AG04450 (cell line): ENCODE results near the gene FCAR. TPM values are rescaled to one million over a fixed set of nuclear protein-coding genes. Genes with fewer than 3 reads are reported as not detected.
"Not testable (repeated sequence)": the region's sequence is repeated elsewhere in the genome, so short reads cannot be mapped to it uniquely, and the experiment has no call there.

Experiments used
- CTCF ChIA-PET: fragments of 300-600, 350-600 bp; formaldehyde crosslinking; extraction: SDS; loops from one replicate; lab custom pipeline; 2022; ENCODE audit warnings: antibody characterized with exemption, inconsistent platforms; lab: Charles Lee
- POLR2A ChIA-PET: fragments of 350-600 bp; formaldehyde crosslinking; extraction: SDS; loops from one replicate; lab custom pipeline; 2021; ENCODE audit warnings: antibody characterized with exemption, inconsistent platforms; lab: Yijun Ruan, JAX
- DNase-seq: peaks from one replicate; pipeline ENCODE4 v3.0.0-alpha.2; 2011; ENCODE audit warnings: low read depth, low spot score
- H3K27ac ChIP-seq: one replicate; pipeline ENCODE4 v1.5.1; 2012; ENCODE audit warnings: low read depth, low read length, control low read depth
- H3K27me3 ChIP-seq: one replicate; pipeline ENCODE4 v1.6.0; 2012; ENCODE audit warnings: low read length; ENCODE audit not compliant: control insufficient read depth, insufficient read depth
- H3K4me3 ChIP-seq: 2 replicates; pipeline ENCODE4 v1.5.1; 2011; ENCODE audit warnings: mild to moderate bottlenecking, low read depth, low read length, control low read depth
- H3K9me3 ChIP-seq: 2 replicates; pipeline ENCODE4 v1.5.1; 2012; ENCODE audit warnings: low read length; ENCODE audit not compliant: control insufficient read depth, insufficient read depth
- polyA plus RNA-seq: library from polyadenylated mRNA; depleted of rRNA; stranded (reverse); fragments of >200 nt; gene quantifications from 2 replicates; pipeline ENCODE4 v1.2.3, GENCODE V29; 2011
- TF ChIP-seq, protein P1 (sequence below): IDR thresholded peaks from 2 replicates; pipeline ENCODE4 v1.5.1; 2011; ENCODE audit warnings: low read depth, low read length, control low read depth, inconsistent platforms

The FCAR gene
- polyA plus RNA-seq, 1 experiment, result not detected

DNA sequence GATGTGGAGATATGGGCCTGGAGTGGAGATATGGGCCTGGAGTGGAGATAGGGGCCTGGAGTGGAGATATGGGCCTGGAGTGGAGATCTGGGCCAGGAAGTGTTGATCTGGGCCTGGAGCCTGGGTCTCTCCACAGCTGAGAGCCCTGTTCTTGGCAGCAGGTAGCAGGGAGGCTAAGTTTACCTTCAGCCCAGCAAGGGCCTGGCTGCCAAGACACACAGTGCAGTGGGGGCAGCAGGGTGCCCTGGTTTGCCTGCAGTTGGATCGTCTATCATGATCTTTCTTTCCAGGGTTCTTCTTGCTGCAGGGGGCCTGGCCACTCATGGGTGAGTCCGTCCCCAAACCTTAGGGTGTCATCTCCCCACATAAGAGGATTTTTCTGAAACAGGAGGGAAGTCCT is 23.1 kb upstream of the FCAR start:
- Histone ChIP-seq H3K4me3 (no peak overlapping the region), H3K27me3 (no peaks in the 10 kb centered on the region), H3K9me3 (peaks cover 9% of the 10 kb centered on the region), H3K27ac (no peak overlapping the region)
- TF ChIP-seq, protein P1, sequence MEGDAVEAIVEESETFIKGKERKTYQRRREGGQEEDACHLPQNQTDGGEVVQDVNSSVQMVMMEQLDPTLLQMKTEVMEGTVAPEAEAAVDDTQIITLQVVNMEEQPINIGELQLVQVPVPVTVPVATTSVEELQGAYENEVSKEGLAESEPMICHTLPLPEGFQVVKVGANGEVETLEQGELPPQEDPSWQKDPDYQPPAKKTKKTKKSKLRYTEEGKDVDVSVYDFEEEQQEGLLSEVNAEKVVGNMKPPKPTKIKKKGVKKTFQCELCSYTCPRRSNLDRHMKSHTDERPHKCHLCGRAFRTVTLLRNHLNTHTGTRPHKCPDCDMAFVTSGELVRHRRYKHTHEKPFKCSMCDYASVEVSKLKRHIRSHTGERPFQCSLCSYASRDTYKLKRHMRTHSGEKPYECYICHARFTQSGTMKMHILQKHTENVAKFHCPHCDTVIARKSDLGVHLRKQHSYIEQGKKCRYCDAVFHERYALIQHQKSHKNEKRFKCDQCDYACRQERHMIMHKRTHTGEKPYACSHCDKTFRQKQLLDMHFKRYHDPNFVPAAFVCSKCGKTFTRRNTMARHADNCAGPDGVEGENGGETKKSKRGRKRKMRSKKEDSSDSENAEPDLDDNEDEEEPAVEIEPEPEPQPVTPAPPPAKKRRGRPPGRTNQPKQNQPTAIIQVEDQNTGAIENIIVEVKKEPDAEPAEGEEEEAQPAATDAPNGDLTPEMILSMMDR, result no peak
- no peak for DNase-seq
- CTCF ChIA-PET, result no interaction called here
- POLR2A ChIA-PET, result no interaction called here

DNA sequence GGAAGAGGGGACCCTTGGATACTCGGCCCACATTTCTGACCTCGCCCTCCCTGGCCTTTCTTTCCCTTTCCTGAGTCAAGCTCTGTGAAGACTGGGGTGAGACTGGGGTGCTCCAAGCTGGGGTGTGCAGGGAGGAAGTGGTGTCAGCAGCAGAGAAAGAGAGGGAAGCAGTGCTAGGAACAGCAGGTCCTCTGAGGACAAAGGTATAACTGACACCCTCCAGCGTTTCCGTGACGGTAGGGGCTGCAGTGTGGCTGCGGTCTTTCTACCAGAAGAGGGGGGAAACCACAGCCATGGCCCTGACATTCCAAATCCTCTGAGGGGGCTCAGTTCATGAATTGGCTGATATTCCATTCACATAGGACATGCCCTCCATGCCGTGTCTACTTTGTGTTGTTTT is 22.7 kb upstream of the FCAR start:
- ChIA-PET CTCF (no interaction called here), POLR2A (no interaction called here)
- TF ChIP-seq, protein P1, result no peak
- Histone ChIP-seq H3K27me3 (no peaks in the 10 kb centered on the region), H3K9me3 (peaks cover 9% of the 10 kb centered on the region), H3K4me3 (no peak overlapping the region), H3K27ac (no peak overlapping the region)
- no peak for DNase-seq

DNA sequence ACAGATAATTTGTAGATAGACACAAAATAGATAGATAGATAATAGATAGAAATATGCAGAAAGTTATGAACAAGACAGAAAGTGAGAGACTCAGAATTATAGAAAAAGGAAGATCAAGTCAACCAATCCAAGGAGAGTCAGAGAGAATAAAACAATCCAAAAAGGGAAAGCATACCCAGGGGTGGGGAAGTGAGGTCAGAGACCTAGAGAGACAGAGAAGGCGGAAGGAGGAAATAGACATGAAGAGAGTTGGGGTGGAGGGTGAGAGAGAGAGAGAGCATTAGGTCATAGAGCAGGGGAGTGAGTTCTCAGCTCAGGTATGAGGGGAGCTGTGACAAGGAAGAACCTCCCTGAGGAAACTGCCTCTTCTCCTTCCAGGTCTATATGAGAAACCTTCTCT is 18.8 kb upstream of the FCAR start:
- POLR2A ChIA-PET, H3K4me3 ChIP-seq, H3K27me3 ChIP-seq, DNase-seq, H3K27ac ChIP-seq, CTCF ChIA-PET, H3K9me3 ChIP-seq: not testable (repeated sequence)

DNA sequence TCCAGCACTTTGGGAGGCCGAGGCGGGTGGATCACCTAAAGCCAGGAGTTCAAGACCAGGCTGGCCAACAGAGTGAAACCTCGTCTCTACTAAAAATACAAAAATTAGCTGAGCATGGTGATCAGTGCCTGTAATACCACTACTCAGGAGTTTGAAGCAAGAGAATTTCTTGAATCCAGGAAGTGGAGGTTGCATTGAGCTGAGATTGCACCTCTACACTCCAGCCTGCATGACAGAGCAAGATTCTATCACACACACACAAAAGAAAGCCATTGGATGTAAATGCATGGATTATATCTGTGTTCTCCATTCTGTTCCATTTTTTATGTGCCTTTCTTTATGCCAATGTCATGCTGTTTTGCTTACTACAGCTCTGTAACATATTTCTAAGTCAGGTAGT is 15.6 kb upstream of the FCAR start:
- H3K9me3 ChIP-seq, H3K27me3 ChIP-seq, H3K27ac ChIP-seq, DNase-seq, POLR2A ChIA-PET, H3K4me3 ChIP-seq, CTCF ChIA-PET: not testable (repeated sequence)

DNA sequence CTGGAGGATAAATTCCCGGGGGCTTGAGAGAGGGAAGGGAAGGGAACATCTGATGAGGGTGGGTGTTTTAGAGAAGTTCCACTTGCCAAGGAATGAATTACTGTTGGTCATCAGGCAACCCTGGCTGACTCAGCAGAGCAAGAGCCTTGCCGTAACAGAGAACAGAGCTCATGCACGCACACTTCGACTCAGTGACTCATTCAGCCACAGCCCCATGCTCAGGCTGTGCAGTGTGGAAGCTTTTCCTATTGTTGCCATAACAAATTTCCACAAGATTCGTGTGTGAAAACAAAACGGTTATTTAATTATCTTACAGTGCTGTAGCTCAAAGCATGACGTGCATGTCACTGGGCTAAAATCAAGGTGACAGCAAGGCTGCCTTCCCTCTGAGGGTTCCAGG is 14.6 kb upstream of the FCAR start:
- DNase-seq, H3K4me3 ChIP-seq, H3K27ac ChIP-seq, H3K27me3 ChIP-seq, CTCF ChIA-PET, H3K9me3 ChIP-seq, POLR2A ChIA-PET: not testable (repeated sequence)

DNA sequence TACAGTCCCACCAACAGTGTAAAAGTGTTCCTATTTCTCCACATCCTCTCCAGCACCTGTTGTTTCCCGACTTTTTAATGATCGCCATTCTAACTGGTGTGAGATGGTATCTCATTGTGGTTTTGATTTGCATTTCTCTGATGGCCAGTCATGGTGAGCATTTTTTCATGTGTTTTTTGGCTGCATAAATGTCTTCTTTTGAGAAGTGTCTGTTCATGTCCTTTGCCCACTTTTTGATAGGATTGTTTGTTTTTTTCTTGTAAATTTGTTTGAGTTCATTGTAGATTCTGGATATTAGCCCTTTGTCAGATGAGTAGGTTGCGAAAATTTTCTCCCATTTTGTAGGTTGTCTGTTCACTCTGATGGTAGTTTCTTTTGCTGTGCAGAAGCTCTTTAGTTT is 10.6 kb upstream of the FCAR start:
- POLR2A ChIA-PET, DNase-seq, H3K27ac ChIP-seq: not testable (repeated sequence)

DNA sequence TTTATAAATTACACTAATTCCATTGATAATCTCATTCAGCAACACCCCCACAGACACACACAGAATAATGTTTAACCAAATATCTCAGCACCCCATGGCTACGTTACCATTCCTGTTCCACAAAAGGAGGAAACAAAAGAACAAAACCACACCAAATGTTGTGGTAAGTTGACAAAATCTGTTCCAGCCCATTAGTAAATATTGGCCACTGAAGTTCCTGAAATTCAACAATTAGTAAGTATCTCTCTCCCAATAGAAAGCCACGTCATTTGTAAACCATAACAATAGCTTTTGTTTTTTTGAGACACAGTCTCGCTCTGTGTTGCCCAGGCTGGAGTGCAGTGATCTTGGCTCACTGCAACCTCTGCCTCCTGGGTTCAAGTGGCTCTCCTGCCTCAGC is 2.3 kb upstream of the FCAR start:
- no peak for DNase-seq
- TF ChIP-seq, protein P1, result no peak
- POLR2A ChIA-PET, result no interaction called here
- CTCF ChIA-PET, result no interaction called here
- no peak overlapping the region for H3K27ac ChIP-seq
- no peak overlapping the region for H3K4me3 ChIP-seq
- no peaks in the 10 kb centered on the region for H3K27me3 ChIP-seq
- peaks cover 29% of the 10 kb centered on the region for H3K9me3 ChIP-seq

More for the DNA sequence above, 10.6 kb upstream of the FCAR start:
- peaks cover 21% of the 10 kb centered on the region for H3K9me3 ChIP-seq
- CTCF ChIA-PET, H3K27me3 ChIP-seq, H3K4me3 ChIP-seq: not testable (repeated sequence)
